GM18502 (cell line): ENCODE results near the gene SH3PXD2B.

ENCODE experiments used
- ATAC-seq: cut with Tn5 transposase; IDR thresholded peaks from one replicate; pipeline ENCODE4 v1.9.1; 2021; ENCODE audit warnings: mild to moderate bottlenecking; ENCODE audit not compliant: unreplicated experiment, poor library complexity

SH3PXD2B gene

DNA sequence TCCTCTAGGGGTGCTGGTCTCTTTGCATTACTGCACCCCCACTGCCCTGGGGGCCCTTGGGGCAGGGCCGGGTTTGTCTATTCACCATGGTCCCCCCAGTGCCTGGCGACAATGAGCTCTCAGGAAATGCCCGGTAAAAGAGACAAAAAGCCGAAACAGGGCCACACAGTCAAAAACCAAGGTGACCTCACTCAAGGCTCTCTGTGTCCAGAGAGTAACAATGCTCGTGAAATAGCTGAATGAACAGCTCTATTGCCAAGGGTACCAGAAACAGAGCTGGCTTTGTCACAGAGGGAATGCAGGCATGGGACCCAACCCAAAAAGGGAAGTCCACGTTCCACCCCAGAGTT is 16.0 kb downstream of the SH3PXD2B start:
- ATAC-seq, result no peak

DNA sequence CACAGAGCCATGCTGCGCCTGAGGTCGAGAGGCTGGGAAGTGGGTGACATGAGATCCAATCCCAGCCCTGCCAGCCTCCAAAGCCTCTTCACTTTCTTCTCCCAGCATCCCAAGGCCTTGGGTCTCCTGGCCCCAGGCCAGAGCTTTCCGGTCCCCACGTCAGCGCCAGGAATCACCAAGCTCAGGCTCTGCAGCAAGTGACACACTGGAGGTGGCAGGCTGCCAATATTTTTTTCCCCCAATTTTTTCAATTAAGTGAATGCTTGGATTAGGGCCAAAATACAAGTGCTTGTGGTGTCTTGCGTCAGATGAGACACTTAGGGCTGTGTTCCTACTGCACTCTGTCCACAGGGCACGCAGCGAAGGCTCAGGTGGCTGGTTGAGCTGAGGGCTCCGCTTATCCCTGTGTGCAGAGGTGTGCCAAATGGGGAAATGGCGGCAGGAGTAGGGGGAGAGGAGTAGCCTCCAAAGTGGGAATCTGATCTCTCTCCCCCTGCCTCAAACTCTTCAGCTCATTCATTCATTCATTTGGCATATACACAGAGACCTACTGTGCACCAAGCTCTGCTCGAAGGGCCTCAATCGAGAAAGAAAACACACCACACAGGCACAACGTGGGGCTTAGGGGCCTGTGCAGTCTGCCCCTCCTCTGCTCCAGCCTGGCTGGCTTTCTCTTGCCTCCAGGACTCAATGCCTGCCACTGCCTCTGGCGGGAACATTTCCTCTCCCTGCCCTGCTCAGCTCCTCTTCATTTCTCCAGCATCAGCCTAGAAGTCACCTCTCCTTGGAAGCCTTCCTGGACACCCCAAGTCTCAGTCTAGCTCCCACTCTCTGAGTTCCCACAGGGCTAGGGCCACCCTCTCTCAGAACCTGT is 16.6 kb downstream of the SH3PXD2B start:
- no peak for ATAC-seq

DNA sequence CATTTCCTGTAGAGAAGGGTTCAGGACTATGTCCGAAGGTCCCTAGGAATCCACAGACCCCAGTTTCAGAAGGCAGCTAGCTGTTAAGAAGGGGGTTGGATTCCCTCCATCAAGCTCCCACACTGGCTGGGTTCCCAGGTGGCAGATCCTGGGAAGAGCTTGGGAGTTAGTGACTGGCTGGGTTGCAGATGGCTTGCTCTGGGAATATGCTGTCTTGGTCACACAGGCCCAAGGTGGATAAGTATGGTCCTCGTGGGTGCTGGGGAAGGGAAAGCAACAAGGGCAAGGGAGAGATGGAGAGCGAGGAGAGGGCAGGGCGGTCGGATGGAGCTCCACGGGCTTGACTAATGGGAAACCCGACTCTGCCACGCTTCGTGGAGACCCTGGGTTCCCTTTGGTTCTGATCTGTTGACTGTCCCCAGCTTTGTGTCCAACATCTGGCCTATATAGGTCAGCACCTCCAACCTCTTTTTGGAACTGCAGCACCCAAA is 17.4 kb downstream of the SH3PXD2B start:
- no peak for ATAC-seq

DNA sequence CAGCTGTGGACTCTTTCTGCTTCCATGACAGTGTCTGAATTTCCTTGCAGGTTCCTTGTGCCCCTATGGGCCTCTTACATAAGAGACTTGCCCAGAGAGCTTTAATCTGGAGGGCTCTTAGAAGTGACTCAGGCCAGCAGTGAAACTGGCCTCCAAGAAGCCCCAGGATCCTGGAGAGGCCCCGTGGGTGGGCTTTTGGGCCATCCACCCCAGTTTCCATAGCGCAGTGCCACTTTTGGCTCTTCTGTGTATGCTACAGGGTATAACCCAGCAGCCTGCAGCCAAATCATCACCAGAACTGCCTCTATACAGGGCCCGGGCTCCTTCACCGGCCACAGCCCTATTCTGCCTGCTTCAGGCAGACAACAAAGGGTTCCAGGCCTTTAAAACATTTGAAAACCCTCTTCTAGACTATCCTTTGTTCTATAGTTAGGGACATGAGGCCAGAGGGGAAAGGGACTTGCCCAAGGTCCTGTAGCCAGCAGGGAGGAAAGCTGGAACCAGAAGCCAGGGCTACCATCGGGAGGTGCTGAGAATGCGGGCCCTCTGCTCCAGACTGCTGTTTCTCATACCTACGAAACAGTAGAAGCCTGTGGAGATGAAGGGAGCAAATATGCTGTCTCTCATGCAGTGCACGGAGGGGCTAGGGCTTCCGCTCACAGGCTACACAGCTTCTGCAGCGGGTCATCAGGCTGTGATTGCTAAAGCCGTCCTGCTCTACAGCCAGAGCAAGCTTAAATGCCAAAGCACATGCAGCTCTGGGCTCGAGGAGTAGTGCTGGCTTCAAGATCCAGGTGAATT is 18.0 kb downstream of the SH3PXD2B start:
- no peak for ATAC-seq

DNA sequence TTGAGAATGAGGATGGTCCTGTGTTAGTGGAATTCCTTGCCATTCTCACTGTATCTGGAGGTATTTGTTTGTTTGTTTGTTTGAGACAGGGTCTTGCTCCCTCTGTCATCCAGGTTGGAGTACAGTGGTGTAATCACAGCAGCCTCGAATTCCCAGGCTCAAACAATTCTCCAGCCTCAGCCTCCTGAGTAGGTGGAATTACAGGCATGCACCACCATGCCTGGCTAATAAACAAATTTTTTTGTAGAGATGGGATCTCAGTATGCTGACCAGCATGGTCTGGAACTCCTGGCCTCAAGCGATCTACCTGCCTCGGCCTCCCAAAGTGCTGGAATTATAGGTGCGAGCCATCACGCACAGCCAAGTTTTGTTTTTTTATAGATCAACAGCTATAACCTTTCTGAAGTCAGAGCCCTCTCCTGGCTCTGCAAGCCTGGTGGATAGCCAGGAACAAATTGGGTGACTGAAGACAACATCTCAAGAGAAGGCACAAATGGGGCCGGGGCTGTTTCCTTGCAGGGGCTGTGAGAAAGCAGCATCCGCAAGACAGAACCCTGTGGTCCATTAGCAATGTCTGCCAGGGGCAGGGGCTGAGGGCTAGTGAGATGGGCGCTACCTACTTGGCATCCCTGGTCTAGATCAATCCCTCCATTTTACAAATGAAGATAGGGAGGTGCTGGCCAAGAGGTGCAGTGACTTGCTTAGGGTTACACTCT is 18.8 kb downstream of the SH3PXD2B start:
- no peak for ATAC-seq

DNA sequence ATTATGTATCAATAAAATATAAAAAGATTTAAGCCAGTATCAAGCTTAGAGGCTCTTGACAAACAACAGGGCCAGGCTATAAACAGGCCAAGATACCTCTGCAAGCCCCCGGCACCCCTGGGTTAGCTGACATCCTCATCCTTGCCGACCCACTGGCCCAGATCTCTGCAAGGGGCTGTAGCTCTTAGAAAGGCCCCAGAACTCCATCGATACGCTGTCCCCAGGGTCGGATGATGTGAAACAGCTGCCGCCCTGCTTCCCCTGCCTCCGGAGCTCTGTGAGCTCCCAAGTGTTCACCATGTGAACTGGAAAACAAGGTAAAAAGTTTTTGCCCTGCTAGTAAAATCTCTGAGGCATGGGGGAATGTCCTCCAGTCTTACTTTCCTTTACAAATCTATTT is 20.1 kb downstream of the SH3PXD2B start:
- ATAC-seq, result no peak

DNA sequence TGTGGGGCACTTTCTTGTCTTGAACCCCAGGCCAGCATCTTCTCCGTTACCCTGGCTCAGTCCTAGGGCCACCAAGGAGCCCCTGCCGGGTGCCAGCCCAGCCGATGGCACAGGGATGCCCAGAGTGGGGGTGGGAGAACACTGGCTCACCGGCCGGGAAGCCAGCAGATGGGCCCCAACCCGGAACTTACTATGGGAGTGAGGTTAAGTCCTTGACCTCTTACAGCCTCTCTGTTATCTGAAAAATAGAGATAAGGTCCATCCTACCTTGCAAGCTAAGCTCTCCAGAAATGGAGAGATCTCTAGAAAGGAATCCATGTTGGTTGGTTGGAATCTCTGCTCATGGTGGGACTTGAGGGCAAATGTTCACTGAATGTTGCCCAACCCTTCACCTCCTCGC is 20.8 kb downstream of the SH3PXD2B start:
- ATAC-seq, result no peak

DNA sequence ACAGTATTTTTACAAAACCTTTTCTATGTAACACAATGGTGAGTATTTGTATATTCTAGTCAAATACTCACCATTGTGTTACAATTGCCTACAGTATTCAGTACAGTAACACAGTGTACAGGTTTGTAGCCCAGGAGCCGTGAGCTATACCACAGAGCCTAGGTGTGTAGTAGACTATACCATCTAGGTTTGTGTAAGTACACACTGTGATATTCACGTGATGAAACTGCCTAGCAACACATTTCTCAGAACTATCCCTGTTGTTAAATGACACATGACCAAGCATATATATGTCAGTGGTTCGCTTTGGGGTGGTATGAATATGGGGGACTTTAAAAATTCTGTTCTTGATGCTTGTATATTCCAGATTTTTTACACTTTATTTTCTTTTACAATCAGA is 21.3 kb downstream of the SH3PXD2B start:
- no peak for ATAC-seq

DNA sequence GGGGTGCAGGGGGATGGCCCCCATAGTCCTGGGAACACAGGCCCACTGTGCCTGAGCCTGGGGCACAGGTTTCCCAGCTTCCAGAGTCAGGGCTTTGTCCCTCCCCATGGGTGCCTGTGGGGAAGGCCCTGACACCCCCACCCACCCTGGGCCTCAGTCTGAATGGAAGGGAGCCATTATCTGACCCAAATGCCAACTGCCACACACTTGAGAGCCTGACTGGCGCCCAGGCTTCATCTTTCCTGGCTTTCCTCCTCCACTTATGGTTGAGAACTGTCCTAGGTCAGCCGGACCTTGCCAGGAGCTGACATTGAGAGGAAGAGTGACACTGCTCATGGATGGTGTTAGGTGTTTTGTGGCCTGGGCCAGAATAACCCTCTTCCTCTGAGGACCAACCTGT is 24.0 kb downstream of the SH3PXD2B start:
- ATAC-seq, result no peak

DNA sequence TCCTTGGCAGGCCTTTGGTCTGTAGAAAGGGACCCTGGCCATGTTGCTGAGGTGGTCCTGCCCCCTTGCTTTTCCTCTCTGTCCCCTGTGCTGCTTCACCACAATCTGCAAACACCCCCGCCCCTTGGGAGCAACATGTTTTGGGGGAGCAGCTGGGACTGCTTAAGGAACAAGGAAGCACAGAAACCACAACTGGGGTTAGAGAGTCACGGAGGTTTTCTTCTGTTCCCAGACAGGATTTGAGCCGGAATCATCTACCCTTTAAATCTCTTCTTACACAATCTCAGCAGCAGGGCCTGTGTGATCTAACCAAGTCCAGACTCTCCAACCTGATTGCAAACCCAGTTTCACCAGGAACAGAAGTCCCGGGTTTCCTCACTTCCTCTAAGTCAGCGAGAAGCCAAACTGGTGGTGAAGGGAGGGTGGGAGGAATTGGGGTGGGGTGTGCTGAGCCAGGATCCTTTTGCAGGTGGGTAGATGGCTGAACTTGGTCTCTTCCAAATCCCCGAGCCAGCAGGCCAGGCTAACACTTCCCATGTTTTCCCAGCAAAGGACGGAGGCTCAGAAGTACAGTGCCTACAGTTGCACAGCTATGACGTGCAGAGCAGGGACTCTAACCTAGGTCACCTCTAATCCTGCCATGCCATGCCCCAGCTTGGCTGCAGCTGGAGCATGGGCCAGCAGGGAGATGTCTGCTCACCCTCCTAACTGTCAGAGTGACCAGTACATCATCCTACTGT is 25.0 kb downstream of the SH3PXD2B start:
- ATAC-seq, result no peak

DNA sequence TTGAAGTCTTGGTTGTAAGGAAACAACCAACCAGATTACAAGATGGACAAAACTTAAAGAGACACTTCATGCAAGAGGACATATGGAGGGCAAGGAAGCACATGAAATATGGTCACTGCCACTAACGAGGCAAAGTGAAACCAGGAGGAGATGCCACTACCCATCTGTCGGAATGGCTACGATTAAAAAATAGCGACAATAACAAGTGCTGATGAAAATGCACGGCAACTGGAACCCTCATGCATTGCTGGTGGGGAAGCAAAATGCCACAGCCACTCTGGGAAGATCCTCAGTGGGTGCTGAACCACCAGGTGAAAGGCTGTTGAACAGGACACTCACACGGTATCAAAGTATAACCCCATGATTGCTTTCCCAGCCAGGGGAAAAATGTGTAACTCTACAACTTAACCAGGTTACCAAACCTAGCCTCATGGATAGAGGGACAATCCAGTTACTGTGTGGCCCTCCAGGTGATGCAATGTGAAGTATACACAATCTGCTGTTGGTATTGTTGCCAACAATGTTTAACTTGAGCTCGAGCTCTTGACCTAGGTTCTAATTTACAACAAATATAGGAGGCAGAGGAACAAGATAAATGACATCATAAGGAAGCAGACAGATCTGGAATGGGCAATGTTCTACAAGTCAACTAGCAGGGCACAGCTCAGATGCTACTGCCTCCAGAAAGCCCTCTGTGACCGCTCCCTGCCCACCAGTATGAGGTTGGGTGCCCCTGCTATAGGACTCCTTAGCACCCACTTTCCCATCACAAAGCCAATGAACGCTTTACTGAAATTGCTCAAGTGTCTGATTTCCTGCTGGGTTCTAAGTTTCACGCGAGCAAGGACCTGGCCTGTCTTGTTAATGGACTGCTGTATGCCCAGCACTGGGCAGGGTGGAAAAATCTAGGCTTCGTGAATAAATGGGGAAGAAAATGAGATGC is 25.8 kb downstream of the SH3PXD2B start:
- no peak for ATAC-seq

DNA sequence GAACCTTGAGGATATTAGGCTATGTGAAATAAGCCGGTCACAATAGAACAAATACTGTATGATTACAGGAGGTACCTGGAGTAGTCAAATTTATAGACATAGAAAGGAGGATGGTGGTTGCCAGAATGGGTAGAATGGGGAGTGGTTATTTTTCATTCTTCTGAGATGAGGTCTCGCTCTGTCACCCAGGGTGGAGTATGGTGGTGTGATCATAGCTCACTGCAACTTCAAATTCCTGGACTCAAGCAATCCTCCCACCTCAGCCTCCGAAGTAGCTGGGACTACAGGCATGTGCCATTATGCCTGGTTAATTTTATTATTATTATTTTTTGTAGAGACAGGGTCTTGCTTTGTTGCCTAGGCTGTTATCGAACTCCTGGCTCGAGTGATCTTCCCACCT is 27.1 kb downstream of the SH3PXD2B start:
- no peak for ATAC-seq

DNA sequence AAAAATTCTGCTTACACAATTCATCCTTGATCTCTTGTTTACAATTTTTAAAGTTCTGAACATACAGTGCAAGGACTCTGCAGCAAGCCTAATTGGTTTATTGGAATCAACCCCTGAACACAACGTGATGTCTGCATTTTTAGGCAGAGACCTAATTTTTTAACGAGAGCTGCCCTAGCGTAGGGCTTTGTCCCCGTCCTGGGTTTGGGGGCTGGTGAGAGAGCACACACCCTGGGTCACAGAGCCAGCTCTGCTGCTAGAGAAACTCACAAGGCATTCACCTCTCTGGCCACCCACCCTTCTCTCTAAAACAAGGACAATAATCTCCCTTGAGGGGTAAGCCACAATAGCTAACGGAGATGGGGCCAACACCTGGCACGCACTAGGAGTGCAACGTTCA is 28.2 kb downstream of the SH3PXD2B start:
- ATAC-seq, result no peak

DNA sequence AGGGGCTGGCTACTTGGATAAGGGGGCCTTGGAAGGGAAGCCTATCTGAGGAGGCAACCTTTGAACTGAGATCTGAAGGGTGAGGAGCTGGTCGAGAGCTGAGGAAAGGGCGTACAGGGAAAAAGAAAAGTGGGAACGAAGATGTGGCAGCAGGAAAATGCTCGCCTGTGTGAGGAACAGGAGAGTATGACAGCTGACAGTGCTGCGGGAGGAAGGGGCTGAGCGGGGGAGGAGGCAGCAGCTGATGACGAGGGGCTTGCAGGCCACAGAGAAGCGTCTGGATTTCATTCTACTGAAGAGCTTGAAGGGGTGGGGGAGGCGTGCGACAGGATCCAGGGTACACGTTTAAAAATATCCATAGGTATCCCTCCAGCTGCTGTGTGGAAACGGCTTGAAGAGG is 28.9 kb downstream of the SH3PXD2B start:
- ATAC-seq, result no peak

DNA sequence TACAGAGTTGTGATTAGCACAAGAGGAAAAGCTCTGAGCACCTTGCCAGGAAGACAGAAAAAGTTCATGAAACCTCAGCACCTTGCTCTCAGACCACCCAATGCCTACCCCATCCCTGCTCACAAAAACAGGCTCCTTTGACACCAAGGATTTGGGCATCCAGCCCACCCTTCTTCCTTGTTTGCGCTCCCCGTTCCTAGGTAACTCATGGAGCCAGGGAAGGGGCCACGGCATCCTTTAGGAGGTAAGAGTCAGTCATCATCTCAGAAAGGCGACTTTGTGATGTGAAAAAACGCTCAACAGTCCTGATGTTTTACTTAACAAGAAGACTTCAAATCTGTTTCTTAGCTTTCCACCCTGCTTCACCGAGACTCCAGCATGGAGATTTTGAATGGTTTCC is 29.5 kb downstream of the SH3PXD2B start:
- no peak for ATAC-seq

DNA sequence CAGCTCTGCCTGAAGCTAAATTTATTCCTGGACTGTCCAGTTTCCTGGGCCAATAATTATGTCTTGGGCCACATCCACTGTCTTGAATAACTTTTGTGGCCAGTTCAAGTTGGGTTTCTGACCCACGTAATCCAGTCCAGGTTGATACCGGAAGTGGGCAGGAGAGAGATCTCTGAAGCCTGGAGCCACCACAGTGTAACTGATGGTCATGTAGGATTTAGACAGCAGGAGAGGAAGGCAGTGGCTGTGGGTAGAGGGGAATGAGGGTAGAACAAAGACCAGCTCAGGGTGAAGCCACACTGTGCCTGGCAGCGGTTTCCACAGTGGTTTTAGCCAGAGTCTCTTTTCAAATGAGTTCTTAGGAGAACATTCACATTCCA is 30.2 kb downstream of the SH3PXD2B start:
- ATAC-seq, result no peak

DNA sequence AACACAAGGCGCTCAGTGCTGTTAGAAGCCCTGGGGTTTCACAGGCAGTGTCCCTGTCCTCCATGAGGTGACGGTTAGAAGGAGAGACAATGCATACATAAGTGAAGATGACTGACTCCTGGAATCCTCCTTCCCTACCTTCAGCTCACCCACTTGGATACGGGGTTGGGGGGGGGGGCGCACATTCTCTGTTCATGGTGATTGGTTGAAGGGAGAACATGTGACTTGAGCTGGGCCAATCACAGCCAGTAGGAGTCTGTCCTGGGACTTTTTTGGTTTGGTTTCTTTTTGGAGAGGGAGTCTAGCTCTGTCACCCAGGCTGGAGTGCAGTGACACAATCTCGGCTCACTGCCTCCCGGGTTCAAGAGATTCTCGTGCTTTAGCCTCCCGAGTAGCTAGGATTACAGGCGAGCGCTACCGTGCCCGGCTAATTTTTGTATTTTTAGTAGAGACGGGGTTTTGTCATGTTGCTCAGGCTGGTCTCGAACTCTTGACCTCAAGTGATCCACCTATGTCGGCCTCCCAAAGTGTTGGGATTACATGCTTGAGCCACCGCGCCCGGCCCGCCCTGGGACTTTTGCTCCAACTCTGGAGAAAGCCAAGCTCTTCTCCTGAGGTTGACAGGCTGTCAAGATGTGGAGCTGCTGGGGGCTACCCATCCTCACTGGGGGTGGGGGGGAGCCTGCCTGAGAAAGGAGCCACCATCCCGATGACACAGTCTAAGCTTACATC is 30.8 kb downstream of the SH3PXD2B start:
- no peak for ATAC-seq

DNA sequence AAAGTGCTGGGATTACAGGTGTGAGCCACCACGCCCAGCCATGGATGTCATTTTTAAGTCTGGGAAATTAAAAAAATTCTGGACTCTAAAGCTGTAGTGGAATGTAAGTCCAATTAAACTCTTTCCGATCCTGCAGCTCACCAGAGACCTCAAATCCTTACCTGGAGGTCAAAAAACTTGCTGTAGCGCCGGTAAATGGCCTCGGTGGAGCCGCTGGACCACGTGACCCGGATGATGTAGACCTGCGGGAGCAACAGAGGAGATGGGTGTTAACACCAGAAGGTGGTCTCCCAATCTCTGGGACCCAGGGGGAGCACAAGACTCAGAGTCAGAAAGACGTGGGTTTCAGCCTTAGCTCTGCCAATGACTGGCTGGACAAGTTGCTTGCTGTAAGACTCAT is 32.1 kb downstream of the SH3PXD2B start:
- no peak for ATAC-seq

DNA sequence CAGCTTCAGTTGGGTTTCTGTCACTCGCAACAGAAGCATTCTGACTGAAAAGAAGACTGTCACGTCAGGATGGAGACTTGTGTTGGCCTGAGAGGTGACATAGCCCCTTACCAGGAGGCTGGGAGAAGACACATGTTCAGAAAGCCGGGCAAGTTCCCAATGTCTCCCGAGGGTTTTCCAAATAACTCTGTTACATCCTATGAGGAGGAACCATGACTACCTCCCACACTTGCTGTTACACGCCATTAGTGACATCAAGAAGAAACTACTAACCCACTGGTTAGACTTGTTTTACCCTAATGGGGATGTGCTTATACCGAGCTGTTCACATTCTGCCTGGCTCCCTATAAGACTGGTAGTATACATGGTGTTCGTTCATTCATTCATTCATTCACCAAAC is 33.3 kb downstream of the SH3PXD2B start:
- ATAC-seq, result no peak
